Activated naive CD4-positive, alpha-beta T cell treated with anti-CD3 and anti-CD28 coated beads, Interleukin-2, amount 50 U/mL, for 16 hours (primary cell): ENCODE results near the gene PRR3.

Experiments used
- DNase-seq: peaks from one replicate; pipeline ENCODE4 v3.0.0-alpha.2; 2020

The PRR3 gene

GRCh38 chr6:30541515-30542403 lies 15.3 kb upstream of the PRR3 start:
- peak; percentile 76 for DNase-seq

DNA sequence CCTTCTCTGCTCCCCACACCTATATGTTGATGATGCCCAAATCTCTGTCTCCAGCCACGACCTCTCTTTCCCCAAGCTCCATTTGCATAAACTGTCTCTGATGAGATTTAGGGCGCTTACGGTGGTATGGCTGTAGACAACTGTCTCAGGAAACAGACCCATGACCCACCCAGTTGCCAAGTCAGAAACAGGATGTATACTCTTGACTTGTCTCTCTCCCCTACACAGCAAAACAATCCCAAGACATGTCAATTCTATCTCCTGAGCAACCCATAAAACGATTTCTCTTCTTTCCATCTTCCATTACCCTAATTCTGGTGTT lies 14.7 kb upstream of the PRR3 start:
- DNase-seq = no peak

GRCh38 chr6:30542915-30543314 lies 14.2 kb upstream of the PRR3 start:
- no peak for DNase-seq

- DNase-seq = no peak
Observed at GRCh38 chr6:30543821-30544220, 13.3 kb upstream of the PRR3 start.

- no peak for DNase-seq
Observed at GRCh38 chr6:30544666-30545272, 12.3 kb upstream of the PRR3 start.

DNA sequence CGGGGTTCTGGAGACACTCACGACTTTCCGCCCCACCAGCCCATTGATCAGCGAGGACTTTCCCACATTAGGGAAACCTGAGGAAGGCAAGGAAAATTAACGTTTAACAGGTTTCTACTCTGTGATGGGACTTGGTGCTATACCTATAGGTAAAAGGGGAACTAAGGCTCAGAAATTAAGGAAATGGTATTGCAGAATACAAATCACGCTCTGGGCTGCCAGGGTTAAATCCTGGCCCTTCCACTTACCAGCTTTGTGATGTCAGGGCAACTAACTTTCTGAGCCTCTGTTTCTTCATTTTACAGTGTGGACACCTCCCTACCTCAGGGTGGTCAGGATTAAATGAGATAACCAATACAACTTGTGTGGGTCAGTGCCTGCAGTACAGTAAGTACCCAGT lies 9.6 kb upstream of the PRR3 start:
- DNase-seq = no peak

DNA sequence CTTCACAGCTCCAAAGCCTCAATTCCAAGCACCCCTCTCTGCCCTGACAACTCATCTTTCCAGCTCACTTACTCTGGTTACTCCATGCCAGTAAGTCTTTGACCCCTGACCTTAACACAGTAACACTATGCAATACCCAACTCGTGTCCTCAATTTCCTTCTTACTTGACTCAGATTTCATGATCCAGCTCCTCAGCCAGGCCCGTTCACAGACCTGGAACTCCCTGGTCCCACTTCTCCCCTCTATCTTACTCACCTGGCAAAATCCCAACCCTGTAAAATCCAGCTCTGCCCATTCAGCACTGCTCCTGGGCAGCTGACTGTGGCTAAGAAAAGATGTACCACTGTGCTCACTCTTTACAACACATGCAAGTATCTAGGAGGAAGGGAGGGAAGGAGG lies 8.7 kb upstream of the PRR3 start:
- no peak for DNase-seq

DNA sequence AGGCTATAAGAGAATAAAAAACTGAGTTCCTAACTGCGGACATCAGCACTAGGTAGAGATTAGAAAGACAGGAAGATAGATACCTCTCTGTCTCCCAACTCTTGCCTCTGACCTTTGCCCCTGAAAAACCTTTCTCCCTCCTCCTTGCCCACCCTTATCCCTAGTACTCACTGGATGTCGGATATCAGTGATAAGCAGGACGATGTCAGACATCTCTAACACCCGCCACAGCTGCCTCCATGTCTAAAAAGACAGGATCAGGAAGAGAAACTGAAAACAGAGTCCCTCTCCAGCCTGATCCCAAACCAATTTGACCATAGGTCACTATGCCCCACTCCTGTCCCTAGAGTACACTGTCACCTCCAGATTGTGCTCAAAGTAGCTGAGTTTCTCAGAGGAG lies 2.7 kb upstream of the PRR3 start:
- no peak for DNase-seq

- DNase-seq = peak; percentile 19
Observed at GRCh38 chr6:30554962-30555815, 1.9 kb upstream of the PRR3 start.

DNA sequence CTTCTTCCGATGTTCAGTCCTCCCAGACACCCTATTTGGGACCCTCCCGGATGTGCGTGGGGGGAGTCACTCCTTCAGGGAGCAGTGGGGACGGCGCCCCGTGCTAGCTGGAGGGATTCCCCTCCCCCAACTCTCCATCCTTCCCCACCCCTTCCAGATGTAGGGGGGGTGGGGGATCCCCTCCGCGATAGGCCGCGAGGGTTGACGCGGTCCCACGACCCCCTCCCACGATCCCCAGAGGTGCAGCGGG lies 1.4 kb upstream of the PRR3 start:
- DNase-seq = no peak

DNA sequence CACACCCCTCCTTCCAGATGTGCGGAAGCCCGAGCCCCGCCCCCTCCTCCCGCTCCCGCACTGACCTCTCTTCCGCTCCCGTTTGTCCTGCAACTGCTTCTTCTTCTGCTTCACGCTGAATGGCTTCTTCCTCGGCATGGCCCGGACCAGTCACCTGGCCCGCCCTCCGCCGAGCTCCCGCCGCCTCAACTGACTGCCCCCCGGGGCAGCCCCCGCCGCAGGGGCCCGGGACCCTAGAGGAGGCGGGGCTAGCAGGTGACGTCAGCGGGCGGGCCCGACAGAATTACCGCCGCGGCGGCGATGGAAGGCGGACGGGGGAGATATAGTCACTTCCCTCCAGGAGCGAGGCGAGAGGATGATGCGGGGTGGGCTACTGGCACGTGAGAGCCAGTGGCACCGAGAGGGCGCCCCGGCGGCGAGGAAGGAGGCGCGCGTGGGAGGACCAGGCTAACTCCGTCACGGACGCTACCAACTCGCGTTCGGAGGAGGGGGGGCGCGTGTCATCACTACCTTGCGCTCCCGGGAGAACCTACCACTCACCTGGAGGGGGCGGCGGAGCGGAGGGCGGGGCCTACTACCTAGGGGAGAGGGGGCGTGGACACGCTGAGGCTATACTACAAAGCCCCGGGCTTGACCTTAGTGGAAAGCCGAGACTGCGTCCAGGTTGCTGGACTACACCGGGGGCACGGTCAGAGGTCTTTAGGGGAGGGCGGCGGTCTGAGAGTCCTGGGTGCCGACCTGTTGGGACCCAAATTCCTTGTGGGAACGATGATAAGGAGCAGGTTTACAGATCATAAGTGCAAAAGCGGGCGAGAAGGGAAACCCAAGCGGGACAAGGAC lies 809 bp upstream of the PRR3 start, which contains the start of gene GNL1:
Gene GNL1, minus strand, starts transcription at position 424 of the 840 bp plus-strand sequence. Its CDS starts 286 bp downstream, at position 138.
- DNase-seq = peak; percentile 99

DNA sequence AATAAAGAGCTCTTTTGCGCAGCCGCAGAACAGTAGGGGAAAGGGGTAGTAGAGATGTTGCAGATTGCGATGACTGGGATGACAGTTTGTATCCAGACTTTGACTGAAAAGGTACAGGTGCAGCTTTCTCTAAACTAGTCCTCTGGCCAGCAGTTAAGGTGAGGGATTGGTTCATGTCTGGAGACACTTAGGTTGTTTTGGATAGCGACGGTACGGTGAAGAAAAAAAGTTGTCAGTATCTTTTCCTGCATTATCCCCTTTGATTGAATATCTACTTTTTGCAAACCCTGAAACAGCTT lies 537 bp downstream of the PRR3 start:
- no peak for DNase-seq

DNA sequence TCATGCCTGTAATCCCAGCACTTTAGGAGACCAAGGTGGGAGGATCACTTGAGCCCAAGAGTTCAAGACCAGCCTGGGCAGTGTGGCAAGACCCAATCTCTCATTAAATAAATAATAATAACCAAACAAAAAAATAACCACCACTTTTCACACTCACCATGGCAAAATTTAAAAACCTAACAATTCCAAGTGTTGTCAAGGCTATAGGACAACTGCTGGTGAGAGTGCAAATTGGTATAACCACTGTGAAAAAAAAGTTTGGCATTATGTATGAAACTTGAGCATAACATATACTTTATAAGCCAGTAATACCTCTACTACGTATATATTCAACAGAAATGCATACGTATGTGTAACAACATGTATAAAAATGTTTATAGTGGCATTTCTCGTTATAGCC lies 3.8 kb downstream of the PRR3 start:
- no peak for DNase-seq

DNA sequence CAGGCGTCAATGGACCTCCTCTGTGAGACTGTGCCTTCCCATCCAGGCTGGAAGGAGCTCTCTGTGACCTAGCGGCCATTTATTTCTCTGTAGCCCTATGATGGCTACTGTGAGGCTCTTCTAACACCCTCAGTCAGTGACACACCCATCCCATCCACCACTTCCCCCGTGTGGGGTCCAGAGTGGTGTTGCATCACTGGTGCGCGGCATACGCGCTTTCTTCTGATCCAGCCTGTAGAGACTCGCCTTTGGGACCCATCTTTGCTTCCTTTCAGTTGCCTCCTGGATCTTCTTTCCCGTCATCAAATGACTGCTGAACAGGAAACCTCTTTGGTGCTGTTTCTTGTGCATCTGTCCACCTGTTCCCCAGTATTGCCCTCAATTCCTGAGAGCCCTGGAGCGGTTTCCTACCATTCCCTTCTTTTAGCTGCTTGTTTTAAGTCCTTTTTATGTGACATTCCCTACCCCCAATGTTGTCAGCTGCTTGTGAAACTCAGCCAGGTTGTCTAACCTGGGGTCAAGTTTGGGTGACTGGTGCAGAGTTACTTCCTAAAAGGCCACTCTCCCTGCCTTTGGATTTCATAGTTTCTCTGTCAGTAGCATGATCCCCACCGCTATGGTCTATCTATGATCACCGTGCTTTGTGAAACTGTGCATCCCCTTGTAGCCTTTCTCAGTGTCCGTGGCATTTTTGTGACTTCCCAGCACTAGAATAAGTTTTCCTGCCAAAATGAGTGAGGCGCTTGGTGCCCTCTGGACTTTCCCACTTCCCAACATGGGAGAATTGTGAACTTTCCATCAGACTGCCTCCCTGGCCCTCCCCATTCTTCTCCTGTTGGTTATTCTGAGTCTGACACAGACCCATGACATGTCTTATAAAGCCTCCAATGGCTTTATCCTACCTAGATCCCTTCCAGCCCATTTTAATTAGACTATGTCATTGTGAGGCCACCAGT lies 5.7 kb downstream of the PRR3 start:
- DNase-seq = no peak

DNA sequence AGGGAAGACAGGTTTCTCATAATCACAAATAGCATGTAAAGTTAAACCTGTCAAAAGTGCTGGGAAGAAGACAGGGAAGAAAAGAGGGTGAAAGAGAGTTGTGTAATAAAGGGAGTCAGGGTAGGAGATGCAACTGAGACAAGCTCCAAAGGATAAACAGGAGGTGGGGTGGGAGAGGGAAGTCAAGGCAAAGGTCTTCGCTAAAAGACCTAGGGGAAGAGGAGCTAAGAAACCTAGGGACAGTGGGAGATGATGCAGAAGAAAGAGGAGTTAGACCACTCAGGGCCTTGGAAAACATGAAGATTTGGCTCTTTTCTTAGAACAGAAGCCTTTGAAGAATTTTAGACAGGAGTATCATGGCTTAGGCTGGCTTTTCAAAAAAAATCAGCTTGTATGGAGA lies 7.0 kb downstream of the PRR3 start:
- no peak for DNase-seq

DNA sequence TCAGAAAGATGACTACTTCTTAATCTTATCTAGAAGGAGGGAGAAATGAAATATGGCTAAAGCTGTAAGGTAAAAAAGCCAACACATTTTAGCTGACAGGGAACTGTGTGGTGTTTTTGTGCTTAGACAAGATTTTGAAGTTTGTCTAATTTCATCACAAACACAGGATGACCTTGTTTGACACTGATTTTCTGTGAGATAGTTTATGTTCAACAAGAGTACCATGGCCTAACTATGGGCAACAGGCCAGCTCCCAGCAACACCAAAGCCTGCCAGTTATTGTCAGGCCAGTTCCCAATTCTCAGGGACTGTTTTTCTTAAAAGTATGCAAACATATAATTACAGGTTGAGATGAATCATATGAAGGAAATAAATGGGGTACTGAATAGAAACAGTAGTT lies 8.7 kb downstream of the PRR3 start:
- no peak for DNase-seq

DNA sequence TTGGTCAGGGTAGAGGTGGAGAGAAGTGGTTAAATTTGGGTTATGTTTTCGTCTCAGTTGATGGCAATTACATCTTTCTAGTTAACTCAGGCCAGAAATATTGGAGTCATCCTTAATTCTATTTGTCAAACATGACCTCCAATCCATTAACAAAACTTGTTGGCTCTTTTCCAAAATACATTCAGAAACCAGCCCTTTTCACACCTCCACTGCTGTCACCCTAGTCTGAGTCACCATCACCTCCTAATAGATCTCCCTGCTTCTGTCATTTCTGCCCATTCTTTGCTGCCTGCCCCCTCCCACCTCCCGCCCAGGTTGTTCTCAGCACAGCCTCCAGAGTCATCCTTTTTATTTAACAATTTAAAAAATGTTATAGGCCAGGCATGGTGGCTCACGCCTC lies 11.2 kb downstream of the PRR3 start:
- DNase-seq = peak; percentile 63

DNA sequence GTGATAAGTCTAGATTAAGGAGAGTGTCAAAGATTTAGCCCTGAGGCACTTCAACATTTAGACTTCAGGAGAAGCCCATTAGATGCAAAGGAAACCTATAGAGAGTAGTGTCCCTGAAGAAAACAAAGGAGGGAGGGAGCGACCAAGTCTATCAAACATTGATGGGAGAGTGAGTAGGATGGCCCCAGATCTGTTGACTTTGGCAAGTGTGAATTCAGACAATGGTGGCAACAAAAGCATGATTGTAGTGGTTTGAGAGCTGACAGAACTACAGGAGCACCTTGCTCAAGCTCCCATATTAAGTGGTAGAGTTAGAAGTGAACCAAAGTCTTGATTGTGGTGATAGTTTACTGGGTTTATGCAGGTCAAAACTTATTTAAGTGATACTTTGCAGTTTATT lies 13.2 kb downstream of the PRR3 start:
- no peak for DNase-seq

- DNase-seq = no peak
Observed at GRCh38 chr6:30570740-30571074, 13.6 kb downstream of the PRR3 start.

- peak; percentile 100 for DNase-seq
Observed at GRCh38 chr6:30571075-30571761, 14.1 kb downstream of the PRR3 start, which contains the start of gene ABCF1. Gene ABCF1, plus strand, starts transcription at chr6:30571442. Its CDS starts 46 bp downstream, at chr6:30571488.

- no peak for DNase-seq
Observed at GRCh38 chr6:30571762-30572082, 14.6 kb downstream of the PRR3 start.

- DNase-seq = no peak
Observed at GRCh38 chr6:30572148-30572547, 15.1 kb downstream of the PRR3 start.
